ENCODE measurements around the gene LTA. TPM values are rescaled to one million over a fixed set of nuclear protein-coding genes. Genes with fewer than 3 reads are reported as not detected.

LTA gene
- total RNA-seq, 2 experiments from 2014 or later, result 21.8 to 70.0 TPM

GRCh38 chr6:31534011-31534410 lies 38.1 kb upstream of the LTA start:
- DNase-seq, result no peak
- Mint-ChIP-seq H3K36me3 (peaks cover 76% of the 10 kb centered on the region), H3K9me3 (ENCODE audit: low read depth) (no peaks in the 10 kb centered on the region), H3K27ac (no peak overlapping the region), H3K4me1 (peaks cover 45% of the 10 kb centered on the region), H3K27me3 (no peaks in the 10 kb centered on the region), H3K4me3 (no peak overlapping the region)
- CTCF ChIA-PET, result interaction anchor here (1.0 kb wide), 1 partner anchor 40 kb away, joined by 3 read pairs; no protein-coding TSS in a partner anchor
- ATAC-seq, result no peak

- CTCF ChIA-PET, result interaction anchor here (1.0 kb wide), 1 partner anchor 41 kb away, joined by 3 read pairs; no protein-coding TSS in a partner anchor
- no peak for ATAC-seq
- no peaks in the 10 kb centered on the region for H3K27me3 Mint-ChIP-seq
- H3K36me3 Mint-ChIP-seq, result peaks cover 82% of the 10 kb centered on the region
- no peak overlapping the region for H3K27ac Mint-ChIP-seq
- no peak for DNase-seq
- no peak overlapping the region for H3K4me3 Mint-ChIP-seq
- peaks cover 51% of the 10 kb centered on the region for H3K4me1 Mint-ChIP-seq
- H3K9me3 Mint-ChIP-seq (ENCODE audit: low read depth), result no peaks in the 10 kb centered on the region
Observed at GRCh38 chr6:31534521-31535040, 37.5 kb upstream of the LTA start.

GRCh38 chr6:31535538-31536324 lies 36.4 kb upstream of the LTA start:
- no peak for ATAC-seq
- no peak overlapping the region for H3K27ac Mint-ChIP-seq

GRCh38 chr6:31538805-31539400 lies 33.2 kb upstream of the LTA start:
- peaks cover 64% of the 10 kb centered on the region for H3K36me3 Mint-ChIP-seq
- peak overlapping the region; percentile 94 for H3K4me3 Mint-ChIP-seq
- H3K9me3 Mint-ChIP-seq (ENCODE audit: low read depth), result no peaks in the 10 kb centered on the region
- CTCF ChIA-PET, result interaction anchor here (1.4 to 16.9 kb wide), 6 partner anchors 12 to 139 kb away, joined by 3 to 952 read pairs (median 14); partner anchors contain the start of genes LST1, LTB, MICB and NCR3
- ATAC-seq, result no peak
- H3K27me3 Mint-ChIP-seq, result no peaks in the 10 kb centered on the region
- peak overlapping the region; percentile 35 for H3K27ac Mint-ChIP-seq
- H3K4me1 Mint-ChIP-seq, result peaks cover 60% of the 10 kb centered on the region
- DNase-seq, result no peak

More at GRCh38 chr6:31535538-31536324, 36.4 kb upstream of the LTA start:
- CTCF ChIA-PET, result no interaction called here
- peaks cover 59% of the 10 kb centered on the region for H3K4me1 Mint-ChIP-seq
- no peak overlapping the region for H3K4me3 Mint-ChIP-seq
- DNase-seq, result no peak
- no peaks in the 10 kb centered on the region for H3K9me3 Mint-ChIP-seq (ENCODE audit: low read depth)
- peaks cover 83% of the 10 kb centered on the region for H3K36me3 Mint-ChIP-seq
- no peaks in the 10 kb centered on the region for H3K27me3 Mint-ChIP-seq

DNA sequence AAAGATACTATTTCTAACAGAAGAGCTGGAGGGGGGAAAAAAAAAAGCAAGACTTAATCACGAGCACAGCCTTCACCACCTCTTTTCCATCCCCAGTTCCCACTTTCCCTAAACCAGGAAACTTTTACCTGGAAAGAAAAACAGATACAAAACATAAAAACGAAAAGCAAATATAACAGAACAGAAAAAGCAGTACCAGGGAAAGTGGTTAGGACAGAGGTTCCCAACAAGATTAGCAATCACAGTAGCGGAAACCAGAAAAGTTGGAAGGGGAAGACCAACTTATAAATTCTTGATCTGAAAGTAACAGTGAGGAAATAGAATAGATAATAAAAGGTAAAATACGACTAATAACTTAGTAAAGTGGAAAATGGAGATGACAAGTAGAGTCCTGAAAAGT lies 31.4 kb upstream of the LTA start:
- no peak for DNase-seq
- peak overlapping the region; percentile 94 for H3K4me3 Mint-ChIP-seq
- no peak for ATAC-seq
- CTCF ChIA-PET, result interaction anchor here (0.9 to 16.9 kb wide), 16 partner anchors 9 to 198 kb away, joined by 3 to 952 read pairs (median 5); partner anchors contain the start of genes ABHD16A, AIF1, BAG6 and GPANK1
- peaks cover 49% of the 10 kb centered on the region for H3K36me3 Mint-ChIP-seq
- H3K27ac Mint-ChIP-seq, result peak overlapping the region; percentile 90
- no peaks in the 10 kb centered on the region for H3K27me3 Mint-ChIP-seq
- no peaks in the 10 kb centered on the region for H3K9me3 Mint-ChIP-seq (ENCODE audit: low read depth)
- H3K4me1 Mint-ChIP-seq, result peaks cover 51% of the 10 kb centered on the region

- ATAC-seq (peak; percentile 25), DNase-seq (peak; percentile 82)
- CTCF ChIA-PET, result interaction anchor here (0.9 to 16.9 kb wide), 14 partner anchors 9 to 198 kb away, joined by 3 to 952 read pairs (median 5); partner anchors contain the start of genes ABHD16A, GPANK1, LST1 and LTB
- H3K4me3 Mint-ChIP-seq, result peak overlapping the region; percentile 94
- H3K27me3 Mint-ChIP-seq, result no peaks in the 10 kb centered on the region
- H3K4me1 Mint-ChIP-seq, result peaks cover 51% of the 10 kb centered on the region
- peak overlapping the region; percentile 90 for H3K27ac Mint-ChIP-seq
- H3K9me3 Mint-ChIP-seq (ENCODE audit: low read depth), result no peaks in the 10 kb centered on the region
- peaks cover 44% of the 10 kb centered on the region for H3K36me3 Mint-ChIP-seq
Observed at GRCh38 chr6:31541059-31541657, 30.9 kb upstream of the LTA start.

- Mint-ChIP-seq H3K27ac (peak within 1 kb of the TSS; percentile 90), H3K4me3 (peak within 1 kb of the TSS; percentile 94), H3K9me3 (ENCODE audit: low read depth) (no peaks in the 10 kb centered on the region), H3K27me3 (no peaks in the 10 kb centered on the region), H3K36me3 (peaks cover 37% of the 10 kb centered on the region), H3K4me1 (peaks cover 50% of the 10 kb centered on the region)
- DNase-seq (peak; percentile 97), ATAC-seq (peak; percentile 80)
- CTCF ChIA-PET, result interaction anchor here (0.9 to 16.9 kb wide), 14 partner anchors 9 to 197 kb away, joined by 3 to 952 read pairs (median 5); partner anchors contain the start of genes ABHD16A, GPANK1, LST1 and LTB
Observed at GRCh38 chr6:31541658-31542521, 30.2 kb upstream of the LTA start, which contains the start of gene DDX39B. Gene DDX39B (minus strand): TSS chr6:31542003. CDS start chr6:31540532, 1,471 bp downstream.

- DNase-seq, result no peak
- Mint-ChIP-seq H3K27me3 (no peaks in the 10 kb centered on the region), H3K36me3 (peaks cover 27% of the 10 kb centered on the region), H3K4me3 (no peak overlapping the region), H3K27ac (no peak overlapping the region), H3K9me3 (ENCODE audit: low read depth) (no peaks in the 10 kb centered on the region), H3K4me1 (peaks cover 55% of the 10 kb centered on the region)
- ATAC-seq, result no peak
- CTCF ChIA-PET, result interaction anchor here (6.1 to 16.9 kb wide), 2 partner anchors 48 kb away, joined by 88 to 952 read pairs; partner anchors contain the start of genes LST1, LTB, MICB and NCR3
Observed at GRCh38 chr6:31543639-31544038, 28.4 kb upstream of the LTA start.

DNA sequence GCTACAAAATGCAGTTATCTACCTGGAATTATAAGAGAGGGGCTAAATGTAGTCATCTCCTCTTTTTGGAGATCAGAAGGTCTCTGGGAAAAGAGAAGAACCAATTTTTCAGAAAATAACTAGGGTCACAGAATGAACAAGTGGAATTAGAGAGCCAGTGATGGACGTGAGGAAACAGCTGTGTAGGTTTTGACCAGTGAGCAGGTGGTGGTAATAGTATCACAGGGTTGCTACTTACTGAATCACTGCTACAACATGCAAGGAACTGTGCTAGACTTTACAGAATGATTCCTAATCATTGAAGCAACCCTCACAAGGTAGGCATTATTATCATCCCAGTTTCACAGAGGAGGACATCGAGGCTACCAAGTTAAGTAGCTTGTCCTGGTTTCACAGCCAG lies 27.4 kb upstream of the LTA start:
- ATAC-seq (no peak), DNase-seq (no peak)
- Mint-ChIP-seq H3K27me3 (no peaks in the 10 kb centered on the region), H3K36me3 (peaks cover 24% of the 10 kb centered on the region), H3K4me3 (no peak overlapping the region), H3K27ac (no peak overlapping the region), H3K4me1 (peaks cover 52% of the 10 kb centered on the region), H3K9me3 (ENCODE audit: low read depth) (no peaks in the 10 kb centered on the region)
- CTCF ChIA-PET, result interaction anchor here (4.0 to 16.9 kb wide), 2 partner anchors 47 to 48 kb away, joined by 25 to 952 read pairs; partner anchors contain the start of genes LST1, LTB, MICB and NCR3

- no peak for DNase-seq
- no peak overlapping the region for H3K27ac Mint-ChIP-seq
- CTCF ChIA-PET, result interaction anchor here (4.0 to 16.9 kb wide), 2 partner anchors 46 to 49 kb away, joined by 25 to 952 read pairs; partner anchors contain the start of genes LST1, LTB, MICB and NCR3
- no peak for ATAC-seq
- H3K9me3 Mint-ChIP-seq (ENCODE audit: low read depth), result no peaks in the 10 kb centered on the region
- H3K27me3 Mint-ChIP-seq, result no peaks in the 10 kb centered on the region
- peaks cover 19% of the 10 kb centered on the region for H3K36me3 Mint-ChIP-seq
- H3K4me1 Mint-ChIP-seq, result peaks cover 49% of the 10 kb centered on the region
- no peak overlapping the region for H3K4me3 Mint-ChIP-seq
Observed at GRCh38 chr6:31545291-31545690, 26.8 kb upstream of the LTA start.

GRCh38 chr6:31546339-31546957 lies 25.6 kb upstream of the LTA start, which contains the start of gene ATP6V1G2:
Gene ATP6V1G2 (minus strand): TSS chr6:31546608. CDS start chr6:31546559, 49 bp downstream.
- peaks cover 54% of the 10 kb centered on the region for H3K4me1 Mint-ChIP-seq
- H3K4me3 Mint-ChIP-seq, result peak within 1 kb of the TSS; percentile 83
- H3K27ac Mint-ChIP-seq, result peak within 1 kb of the TSS; percentile 88
- CTCF ChIA-PET, result interaction anchor here (0.8 to 16.9 kb wide), 8 partner anchors 29 to 290 kb away, joined by 3 to 952 read pairs (median 6); partner anchors contain the start of genes BAG6, LST1, LTB and MICB
- peaks cover 13% of the 10 kb centered on the region for H3K36me3 Mint-ChIP-seq
- no peaks in the 10 kb centered on the region for H3K9me3 Mint-ChIP-seq (ENCODE audit: low read depth)
- DNase-seq, result peak; percentile 95
- no peaks in the 10 kb centered on the region for H3K27me3 Mint-ChIP-seq
- ATAC-seq, result peak; percentile 66
